Activated naive CD8-positive, alpha-beta T cell treated with anti-CD3 and anti-CD28 coated beads, Interleukin-2, amount 50 U/mL, for 16 hours (primary cell): ENCODE results near the gene SLC38A2.

Experiments used
- DNase-seq: peaks from one replicate; pipeline ENCODE4 v3.0.0-alpha.2; 2020; ENCODE audit warnings: low read depth, low spot score

Gene SLC38A2

GRCh38 chr12:46318037-46318436 lies 54.5 kb downstream of the SLC38A2 start:
- no peak for DNase-seq
